MM.1S (cell line): ENCODE measurements around the gene XXYLT1.

ENCODE experiments used
- DNase-seq: peaks from one replicate; pipeline ENCODE4 v3.0.0-alpha.2; 2015
- H2AFZ ChIP-seq: fragments of 300-600 bp; sonication (generic); 2 replicates; pipeline ENCODE4 v1.6.0; 2016; ENCODE audit warnings: antibody characterized with exemption, low read length
- H3F3A ChIP-seq: fragments of 300-600 bp; sonication (generic); 2 replicates; pipeline ENCODE4 v1.6.1; 2016; ENCODE audit warnings: mild to moderate bottlenecking, antibody characterized with exemption, low read length, moderate library complexity, mixed read lengths; ENCODE audit not compliant: insufficient read depth
- H3K27ac ChIP-seq: fragments of 300-600 bp; sonication (generic); 2 replicates; pipeline ENCODE4 v1.5.1; 2016; ENCODE audit warnings: mild to moderate bottlenecking, low read length
- H3K27me3 ChIP-seq: fragments of 300-600 bp; sonication (generic); replicated peaks from 2 replicates; pipeline ENCODE4 v1.6.0; 2016; ENCODE audit warnings: low read length; ENCODE audit not compliant: insufficient read depth
- H3K36me3 ChIP-seq: fragments of 300-600 bp; sonication (generic); replicated peaks from 2 replicates; pipeline ENCODE4 v1.6.1; 2016; ENCODE audit warnings: mild to moderate bottlenecking, low read length, mixed read lengths; ENCODE audit not compliant: insufficient read depth
- H3K4me1 ChIP-seq: fragments of 300-600 bp; sonication (generic); 2 replicates; pipeline ENCODE4 v1.6.1; 2016; ENCODE audit warnings: low read length, mixed read lengths
- H3K4me2 ChIP-seq: fragments of 300-600 bp; sonication (generic); 2 replicates; pipeline ENCODE4 v1.6.0; 2016; ENCODE audit warnings: low read depth, low read length
- H3K4me3 ChIP-seq: fragments of 300-600 bp; sonication (generic); 2 replicates; pipeline ENCODE4 v1.5.1; 2016; ENCODE audit warnings: low read length, mixed read lengths
- H3K79me2 ChIP-seq: fragments of 300-600 bp; sonication (generic); 2 replicates; pipeline ENCODE4 v1.6.1; 2016; ENCODE audit warnings: mixed run types, low read length, mixed read lengths
- H3K9ac ChIP-seq: fragments of 300-600 bp; sonication (generic); 2 replicates; pipeline ENCODE4 v1.6.1; 2016; ENCODE audit warnings: low read length, mixed read lengths
- H3K9me2 ChIP-seq: fragments of 300-600 bp; sonication (generic); replicated peaks from 2 replicates; pipeline ENCODE4 v1.6.1; 2016; ENCODE audit warnings: mild to moderate bottlenecking, low read length, mixed read lengths; ENCODE audit not compliant: insufficient read depth
- H3K9me3 ChIP-seq: fragments of 300-600 bp; sonication (generic); replicated peaks from 2 replicates; pipeline ENCODE4 v1.6.1; 2016; ENCODE audit warnings: mild to moderate bottlenecking, low read length, mixed read lengths; ENCODE audit not compliant: insufficient read depth
- H4K20me1 ChIP-seq: fragments of 300-600 bp; sonication (generic); 2 replicates; pipeline ENCODE4 v1.6.1; 2016; ENCODE audit warnings: mild to moderate bottlenecking, low read length, moderate library complexity, mixed read lengths; ENCODE audit not compliant: insufficient read depth
- EZH2 ChIP-seq: fragments of 300-600 bp; sonication (generic); optimal IDR thresholded peaks from 2 replicates; pipeline ENCODE3; 2017; ENCODE audit warnings: low read depth, mild to moderate bottlenecking, antibody characterized with exemption, low read length, mixed read lengths
- EZH2phosphoT487 ChIP-seq: fragments of 300-600 bp; sonication (generic); IDR thresholded peaks from 2 replicates; pipeline ENCODE4 v1.6.1; 2018; ENCODE audit warnings: antibody characterized with exemption, low read length
- TF ChIP-seq, protein P1 (sequence below): fragments of 300-600 bp; sonication (generic); IDR thresholded peaks from 2 replicates; pipeline ENCODE4 v1.5.1; 2016; ENCODE audit warnings: antibody characterized with exemption, low read length, mixed read lengths

The XXYLT1 gene

DNA sequence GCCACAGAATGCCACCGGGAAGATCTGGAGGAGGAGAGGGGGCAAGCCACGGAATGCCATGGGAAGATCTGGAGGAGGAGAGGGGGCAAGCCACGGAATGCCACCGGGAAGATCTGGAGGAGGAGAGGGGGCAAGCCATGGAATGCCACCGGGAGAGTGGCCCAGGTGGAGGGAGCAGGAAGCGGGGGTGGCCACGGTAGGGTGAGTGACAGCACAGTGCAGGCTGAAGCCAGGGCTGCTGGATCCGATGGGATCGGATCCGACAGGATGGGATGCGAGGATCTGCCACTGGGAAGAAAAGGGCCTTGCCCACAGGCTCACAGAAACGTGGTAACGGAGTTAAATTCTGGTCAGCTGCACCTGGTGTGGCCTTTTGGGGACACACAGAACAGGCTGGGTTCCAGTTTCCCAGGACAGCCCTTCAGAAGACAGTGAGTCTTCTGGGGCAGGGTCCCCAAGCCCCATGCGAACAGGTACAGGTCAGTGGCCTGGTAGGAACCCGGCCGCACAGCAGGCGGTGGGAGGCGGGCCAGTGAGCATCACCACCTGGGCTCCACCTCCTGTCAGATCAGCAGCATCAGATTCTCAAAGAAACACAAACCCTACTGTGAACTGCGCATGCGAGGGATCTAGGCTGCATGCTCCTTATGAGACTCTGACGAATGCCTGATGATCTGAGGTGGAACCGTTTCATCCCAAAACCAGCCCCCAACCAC lies 58.8 kb downstream of the XXYLT1 start:
- no peak overlapping the region for H3K4me3 ChIP-seq
- H3K27me3 ChIP-seq = peaks cover 5% of the 10 kb centered on the region; the same call in 1 of the 2 replicates
- no peaks in the 10 kb centered on the region for H3K9me2 ChIP-seq
- H3F3A ChIP-seq = peaks cover 17% of the 10 kb centered on the region
- TF ChIP-seq EZH2phosphoT487 = no peak
- TF ChIP-seq, protein P1, sequence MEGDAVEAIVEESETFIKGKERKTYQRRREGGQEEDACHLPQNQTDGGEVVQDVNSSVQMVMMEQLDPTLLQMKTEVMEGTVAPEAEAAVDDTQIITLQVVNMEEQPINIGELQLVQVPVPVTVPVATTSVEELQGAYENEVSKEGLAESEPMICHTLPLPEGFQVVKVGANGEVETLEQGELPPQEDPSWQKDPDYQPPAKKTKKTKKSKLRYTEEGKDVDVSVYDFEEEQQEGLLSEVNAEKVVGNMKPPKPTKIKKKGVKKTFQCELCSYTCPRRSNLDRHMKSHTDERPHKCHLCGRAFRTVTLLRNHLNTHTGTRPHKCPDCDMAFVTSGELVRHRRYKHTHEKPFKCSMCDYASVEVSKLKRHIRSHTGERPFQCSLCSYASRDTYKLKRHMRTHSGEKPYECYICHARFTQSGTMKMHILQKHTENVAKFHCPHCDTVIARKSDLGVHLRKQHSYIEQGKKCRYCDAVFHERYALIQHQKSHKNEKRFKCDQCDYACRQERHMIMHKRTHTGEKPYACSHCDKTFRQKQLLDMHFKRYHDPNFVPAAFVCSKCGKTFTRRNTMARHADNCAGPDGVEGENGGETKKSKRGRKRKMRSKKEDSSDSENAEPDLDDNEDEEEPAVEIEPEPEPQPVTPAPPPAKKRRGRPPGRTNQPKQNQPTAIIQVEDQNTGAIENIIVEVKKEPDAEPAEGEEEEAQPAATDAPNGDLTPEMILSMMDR = no peak
- TF ChIP-seq EZH2 = no peak
- no peak for DNase-seq
- H3K4me1 ChIP-seq = peaks cover 16% of the 10 kb centered on the region
- H3K27ac ChIP-seq = no peak overlapping the region
- no peak overlapping the region for H2AFZ ChIP-seq
- H3K36me3 ChIP-seq = no peaks in the 10 kb centered on the region
- no peak overlapping the region for H3K9ac ChIP-seq
- no peak overlapping the region for H3K4me2 ChIP-seq
- no peaks in the 10 kb centered on the region for H3K9me3 ChIP-seq
- no peaks in the 10 kb centered on the region for H4K20me1 ChIP-seq
- no peaks in the 10 kb centered on the region for H3K79me2 ChIP-seq

DNA sequence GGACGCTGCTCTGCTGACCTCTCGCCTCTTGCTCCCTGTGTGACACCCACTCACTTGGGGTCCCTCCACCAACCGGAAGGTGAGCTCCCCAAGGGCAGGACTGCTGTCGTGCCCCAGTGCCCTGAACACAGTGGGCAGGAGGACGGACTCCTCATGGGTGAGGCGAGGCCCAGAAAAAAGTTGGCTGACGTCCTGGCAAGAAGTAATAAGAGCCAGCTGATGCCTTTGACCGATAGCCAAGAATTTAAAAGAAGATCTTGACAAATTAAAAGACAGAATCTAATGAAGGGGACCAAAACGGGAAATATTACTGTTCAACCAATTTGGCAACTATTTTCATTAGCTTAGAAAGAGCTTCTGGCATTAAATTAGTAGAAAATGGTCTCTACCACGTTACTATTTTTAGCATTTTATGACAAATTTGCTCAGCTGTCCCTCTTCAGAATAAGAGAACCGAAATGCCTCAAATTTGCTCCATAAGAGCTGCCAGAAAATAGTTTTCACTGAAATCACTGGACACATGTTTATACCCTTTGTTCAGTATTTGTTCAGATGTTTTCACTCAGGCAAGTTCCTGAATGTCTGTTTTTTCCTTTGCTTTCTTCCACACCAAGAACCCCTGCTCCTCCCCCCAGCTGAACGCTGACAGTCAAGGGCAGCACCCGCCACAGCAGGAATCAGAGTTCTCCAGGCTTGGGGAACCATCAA lies 60.5 kb downstream of the XXYLT1 start:
- no peak overlapping the region for H2AFZ ChIP-seq
- no peaks in the 10 kb centered on the region for H3K36me3 ChIP-seq
- H3F3A ChIP-seq = peaks cover 18% of the 10 kb centered on the region
- no peak for DNase-seq
- H3K9me3 ChIP-seq = no peaks in the 10 kb centered on the region
- H3K4me3 ChIP-seq = no peak overlapping the region
- peaks cover 5% of the 10 kb centered on the region; the same call in 1 of the 2 replicates for H3K27me3 ChIP-seq
- H3K4me1 ChIP-seq = peaks cover 17% of the 10 kb centered on the region
- no peak overlapping the region for H3K27ac ChIP-seq
- no peaks in the 10 kb centered on the region for H3K79me2 ChIP-seq
- H3K4me2 ChIP-seq = no peak overlapping the region
- no peaks in the 10 kb centered on the region for H4K20me1 ChIP-seq
- H3K9me2 ChIP-seq = no peaks in the 10 kb centered on the region
- no peak for TF ChIP-seq EZH2phosphoT487
- no peak for TF ChIP-seq EZH2
- TF ChIP-seq, protein P1 = no peak
- no peak overlapping the region for H3K9ac ChIP-seq

DNA sequence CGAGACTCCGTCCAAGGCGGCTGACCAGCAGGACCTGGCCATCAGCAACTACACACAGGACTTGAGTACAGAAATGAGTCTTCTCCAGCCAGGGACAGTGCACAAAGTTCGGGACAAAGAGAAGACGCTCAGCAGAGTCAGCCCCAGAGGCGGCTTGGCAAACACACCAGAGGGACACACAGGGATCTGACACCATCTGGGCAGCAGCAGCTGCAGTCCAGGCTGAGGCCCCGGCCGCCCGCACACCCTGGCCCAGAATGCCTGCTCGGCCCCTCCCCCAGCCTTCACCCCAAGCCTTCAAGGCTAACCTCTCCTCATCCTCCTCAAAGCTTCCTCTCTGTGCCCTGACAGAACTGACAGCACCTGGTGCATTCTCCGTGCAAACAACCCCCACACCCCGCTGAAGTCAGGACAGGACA lies 61.1 kb downstream of the XXYLT1 start:
- H3K9me2 ChIP-seq = no peaks in the 10 kb centered on the region
- H4K20me1 ChIP-seq = no peaks in the 10 kb centered on the region
- no peaks in the 10 kb centered on the region for H3K36me3 ChIP-seq
- H3K27me3 ChIP-seq = peaks cover 5% of the 10 kb centered on the region; the same call in 1 of the 2 replicates
- peaks cover 17% of the 10 kb centered on the region for H3K4me1 ChIP-seq
- no peaks in the 10 kb centered on the region for H3K9me3 ChIP-seq
- H3K9ac ChIP-seq = no peak overlapping the region
- peaks cover 18% of the 10 kb centered on the region for H3F3A ChIP-seq
- no peak for TF ChIP-seq EZH2
- no peak for TF ChIP-seq EZH2phosphoT487
- TF ChIP-seq, protein P1 = no peak
- H3K79me2 ChIP-seq = no peaks in the 10 kb centered on the region
- no peak overlapping the region for H3K4me3 ChIP-seq
- H3K4me2 ChIP-seq = no peak overlapping the region
- H3K27ac ChIP-seq = no peak overlapping the region
- H2AFZ ChIP-seq = no peak overlapping the region
- DNase-seq = no peak
